HG03521 (cell line): ENCODE data around the gene ACER3.

ENCODE experiments used
- ATAC-seq: cut with Tn5 transposase; IDR thresholded peaks from one replicate; pipeline ENCODE4 v1.9.1; 2021; ENCODE audit warnings: mild to moderate bottlenecking, moderate library complexity; ENCODE audit not compliant: unreplicated experiment

Gene ACER3

GRCh38 chr11:77072851-77073327 lies 212.2 kb downstream of the ACER3 start:
- ATAC-seq, result no peak

DNA sequence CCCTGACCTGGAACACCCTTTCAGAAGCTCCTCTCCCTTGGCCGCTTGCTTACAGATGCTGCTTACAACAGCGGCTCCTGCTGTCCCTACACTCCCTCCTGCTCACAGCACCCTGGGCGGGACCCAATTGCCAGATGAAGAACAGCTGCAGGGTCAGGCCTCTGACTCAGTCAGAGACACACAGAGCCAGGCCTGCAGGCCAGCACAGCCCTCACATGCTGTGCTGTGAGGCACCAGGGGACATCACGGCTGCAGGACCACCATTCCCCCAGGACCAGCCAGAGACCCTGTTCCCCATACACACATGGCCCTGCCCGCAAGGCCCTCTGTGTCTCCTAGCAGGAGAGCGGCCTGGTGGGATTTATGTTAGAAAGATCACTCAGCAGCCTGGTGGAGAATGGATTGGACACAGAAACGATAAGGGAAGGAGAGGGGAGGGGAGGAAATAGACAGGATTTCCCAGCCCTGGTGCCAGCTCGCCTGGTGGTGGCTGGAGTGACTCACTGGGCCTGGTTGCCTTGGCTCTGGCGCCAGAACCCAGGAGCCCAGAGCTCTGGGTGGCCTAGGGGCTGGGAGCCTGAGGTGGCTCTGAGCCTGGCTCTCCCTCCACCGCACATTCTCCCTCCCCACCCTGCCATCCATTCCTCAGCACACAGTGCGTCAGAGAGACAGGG lies 212.7 kb downstream of the ACER3 start:
- ATAC-seq, result no peak

DNA sequence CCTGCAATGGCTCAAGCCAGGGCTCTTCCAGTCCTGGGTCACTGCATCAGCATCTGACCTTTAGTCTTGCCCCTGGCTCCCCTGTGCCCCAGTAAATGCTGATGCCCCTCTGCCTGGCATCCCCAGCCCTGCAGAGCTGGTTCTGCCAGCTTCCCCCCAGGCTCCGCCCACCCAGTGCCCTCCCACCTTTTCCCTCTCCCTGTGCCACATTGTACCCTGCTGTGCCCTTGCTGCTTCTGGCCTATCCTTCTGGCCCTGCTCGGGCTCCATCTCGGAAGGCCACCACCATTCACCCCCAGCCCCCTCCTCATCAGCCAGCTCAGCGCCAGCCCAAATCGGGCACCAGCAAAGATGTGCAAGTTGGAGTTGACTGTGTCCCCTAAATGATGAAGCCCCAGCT lies 213.5 kb downstream of the ACER3 start:
- no peak for ATAC-seq

GRCh38 chr11:77074626-77075221 lies 214.0 kb downstream of the ACER3 start:
- no peak for ATAC-seq

DNA sequence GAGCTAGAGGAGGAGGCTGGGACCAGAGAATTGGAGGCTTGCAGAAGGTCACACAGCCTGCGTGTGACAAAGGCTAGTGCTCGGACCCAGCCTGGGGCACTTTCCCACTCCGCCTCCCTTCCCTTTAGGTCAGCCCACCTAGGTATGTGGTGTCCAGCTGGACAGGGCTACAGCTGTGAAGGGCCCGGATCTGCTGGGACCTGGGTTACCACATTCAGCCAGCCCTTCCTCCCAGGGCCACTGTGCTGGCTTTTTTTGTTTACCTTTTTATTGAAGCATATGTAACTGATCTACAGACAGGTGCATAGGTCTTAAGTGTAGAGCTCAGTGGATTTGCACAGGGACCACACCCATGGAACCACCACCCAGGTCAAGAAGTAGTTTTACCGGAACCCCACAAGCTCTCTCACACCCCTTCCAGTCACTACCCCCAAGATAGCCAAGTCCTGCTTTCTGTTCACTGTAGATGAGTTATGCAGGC lies 214.7 kb downstream of the ACER3 start:
- no peak for ATAC-seq
